Endothelial cell of hepatic sinusoid (primary cell): Measurements from ENCODE around the gene B4GALT2.

Experiments
- in situ Hi-C: cut with HindIII; loops from 2 replicates; pipeline ENCODE4 v1.10.0; 2017; ENCODE audit warnings: low sequenced_read_pairs

Gene B4GALT2

DNA sequence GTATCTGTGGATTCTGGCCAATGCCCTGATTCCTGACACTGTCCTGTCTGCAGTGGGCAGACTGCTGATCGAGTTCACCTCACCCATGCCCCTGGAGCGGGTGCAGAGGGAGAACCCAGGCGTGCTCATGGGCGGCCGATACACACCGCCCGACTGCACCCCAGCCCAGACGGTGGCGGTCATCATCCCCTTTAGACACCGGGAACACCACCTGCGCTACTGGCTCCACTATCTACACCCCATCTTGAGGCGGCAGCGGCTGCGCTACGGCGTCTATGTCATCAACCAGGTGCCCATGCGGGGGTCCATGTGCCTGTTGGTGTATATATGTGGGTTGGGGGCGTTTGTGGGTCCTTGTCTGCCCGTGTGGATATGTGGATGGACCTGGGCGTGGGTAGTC, 2.6 kb downstream of the B4GALT2 start:
- in situ Hi-C loops = no loop called here

DNA sequence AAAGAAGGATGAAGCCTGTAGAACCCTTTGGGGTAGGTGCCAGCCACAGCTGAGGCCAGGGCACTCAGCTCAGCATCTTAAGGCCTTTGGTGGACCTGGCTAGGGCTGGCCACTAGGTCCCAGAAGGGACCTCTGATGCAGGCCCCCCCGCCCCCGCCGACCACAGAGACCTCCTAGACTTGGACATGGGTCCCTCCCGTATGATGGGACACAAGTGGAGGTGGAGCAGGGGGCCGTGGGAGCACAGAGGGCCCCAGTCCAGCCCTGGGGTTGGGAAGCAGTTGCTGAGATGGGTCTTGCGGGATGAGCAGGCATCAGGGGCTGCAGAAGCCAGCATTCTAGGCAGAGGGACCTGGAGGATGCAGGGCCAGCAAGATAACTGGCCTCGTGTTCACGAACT, 3.2 kb downstream of the B4GALT2 start:
- in situ Hi-C loops = no loop called here

DNA sequence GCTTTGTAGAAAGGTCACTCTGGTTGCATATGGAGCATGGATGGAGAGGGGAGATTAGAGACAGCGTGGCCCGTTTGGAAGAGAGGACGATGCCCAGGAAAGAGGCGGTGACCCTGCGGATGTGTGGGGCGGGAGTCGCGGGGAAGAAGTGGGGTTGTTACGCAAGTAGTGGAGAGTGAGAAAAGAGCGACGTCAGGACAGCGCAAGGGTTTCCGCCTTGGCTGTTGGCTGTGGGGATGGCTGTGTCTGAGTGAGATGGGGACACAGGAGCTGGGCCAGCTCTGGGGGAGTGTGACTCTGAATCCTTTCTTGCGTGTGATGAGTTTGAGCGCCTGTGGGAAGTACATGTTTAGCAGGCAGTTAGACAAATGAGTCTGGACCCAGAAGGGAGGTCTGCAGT, 3.8 kb downstream of the B4GALT2 start:
- in situ Hi-C loops = no loop called here

DNA sequence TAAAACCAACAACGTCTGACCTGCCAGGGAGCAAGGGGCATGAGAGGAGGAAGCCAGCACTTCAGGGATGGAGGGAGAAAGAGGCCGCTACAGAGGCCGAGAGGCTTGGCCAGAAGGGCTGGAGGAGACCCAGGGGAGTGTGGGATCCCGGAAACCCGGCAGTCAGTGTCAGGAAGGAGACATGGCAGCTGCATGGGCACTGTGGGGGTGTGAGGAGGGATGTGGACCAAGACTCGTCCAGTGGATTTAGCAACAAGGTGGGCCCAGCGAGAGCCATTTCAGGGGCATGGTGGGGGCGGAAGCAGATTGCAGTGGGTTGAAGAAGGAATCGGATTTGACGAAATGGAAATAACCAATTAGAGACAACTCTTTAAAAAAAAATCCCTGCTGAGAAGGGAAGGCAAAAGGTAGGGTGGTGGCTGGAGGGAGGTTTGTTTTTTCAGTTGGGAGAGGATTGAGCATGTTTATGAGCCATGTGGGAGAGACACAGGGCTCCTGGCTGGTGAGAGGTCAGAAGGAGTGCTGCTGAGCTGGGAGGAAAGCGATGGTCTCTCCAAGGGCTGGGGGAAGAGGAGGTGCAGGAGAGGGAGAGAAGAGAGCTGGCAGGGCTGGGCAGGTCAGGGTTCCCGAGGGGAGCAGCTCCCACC, 4.4 kb downstream of the B4GALT2 start:
- in situ Hi-C loops = no loop called here

DNA sequence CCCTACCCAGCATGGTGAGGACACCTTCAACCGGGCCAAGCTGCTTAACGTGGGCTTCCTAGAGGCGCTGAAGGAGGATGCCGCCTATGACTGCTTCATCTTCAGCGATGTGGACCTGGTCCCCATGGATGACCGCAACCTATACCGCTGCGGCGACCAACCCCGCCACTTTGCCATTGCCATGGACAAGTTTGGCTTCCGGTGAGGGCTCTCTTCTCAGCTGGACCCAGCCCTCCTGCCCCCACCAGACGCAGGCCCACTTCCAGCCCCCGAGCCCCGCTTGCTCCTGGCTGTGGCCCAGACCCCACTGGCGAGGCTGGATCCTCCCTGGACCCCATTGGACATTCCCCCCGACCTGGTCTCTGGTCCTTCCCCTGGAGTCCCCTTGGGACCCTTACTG, 5.8 kb downstream of the B4GALT2 start:
- in situ Hi-C loops = no loop called here

DNA sequence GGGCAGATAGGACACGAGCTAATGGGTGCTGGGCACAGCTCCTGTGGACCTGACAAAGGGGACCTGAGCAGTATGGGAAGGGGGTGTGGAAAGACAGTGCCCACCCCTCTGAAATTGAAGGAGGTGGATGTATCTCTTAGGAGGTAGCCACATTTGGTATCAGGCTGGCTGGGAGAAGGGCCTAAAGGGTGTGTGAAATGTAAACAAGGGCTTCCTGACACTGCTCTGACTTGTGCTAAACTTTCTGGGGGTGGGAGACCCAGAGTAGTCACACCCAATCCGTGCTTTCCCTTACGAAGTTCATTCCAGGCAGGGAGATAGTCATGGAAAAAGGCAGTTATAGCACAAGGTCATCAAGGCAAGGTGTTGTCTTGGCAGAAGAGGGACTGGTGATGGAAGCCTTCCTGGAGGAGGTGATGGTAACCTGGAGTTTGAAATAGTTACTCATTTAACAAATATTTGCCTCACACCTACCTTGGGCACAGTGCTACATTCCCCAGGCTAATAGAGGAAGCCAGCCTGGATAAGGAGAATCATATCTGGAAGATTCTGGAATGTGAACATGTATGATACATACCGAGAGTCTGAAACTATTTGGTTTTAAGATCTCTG, 7.1 kb downstream of the B4GALT2 start:
- in situ Hi-C loops = no loop called here

DNA sequence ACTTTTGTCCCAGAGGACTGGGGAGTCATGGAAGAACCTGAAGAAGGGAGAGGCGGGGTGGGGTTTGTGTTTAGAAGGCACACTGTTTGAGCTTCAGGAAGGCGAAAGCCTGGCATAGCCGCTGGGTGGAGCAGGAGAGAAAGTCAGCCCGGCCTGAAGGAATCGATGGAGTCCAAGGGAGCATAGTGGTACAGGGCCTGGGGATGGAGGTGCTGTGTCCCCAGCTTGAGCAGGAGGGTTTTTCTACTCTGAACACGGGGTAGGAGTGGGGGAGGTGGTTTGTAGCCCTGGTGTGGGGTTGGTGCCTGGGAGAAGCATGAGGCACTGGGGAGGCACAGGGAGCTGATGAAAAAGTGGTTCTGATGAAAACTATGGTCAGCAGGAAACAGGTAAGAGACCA, 7.7 kb downstream of the B4GALT2 start:
- in situ Hi-C loops = no loop called here

DNA sequence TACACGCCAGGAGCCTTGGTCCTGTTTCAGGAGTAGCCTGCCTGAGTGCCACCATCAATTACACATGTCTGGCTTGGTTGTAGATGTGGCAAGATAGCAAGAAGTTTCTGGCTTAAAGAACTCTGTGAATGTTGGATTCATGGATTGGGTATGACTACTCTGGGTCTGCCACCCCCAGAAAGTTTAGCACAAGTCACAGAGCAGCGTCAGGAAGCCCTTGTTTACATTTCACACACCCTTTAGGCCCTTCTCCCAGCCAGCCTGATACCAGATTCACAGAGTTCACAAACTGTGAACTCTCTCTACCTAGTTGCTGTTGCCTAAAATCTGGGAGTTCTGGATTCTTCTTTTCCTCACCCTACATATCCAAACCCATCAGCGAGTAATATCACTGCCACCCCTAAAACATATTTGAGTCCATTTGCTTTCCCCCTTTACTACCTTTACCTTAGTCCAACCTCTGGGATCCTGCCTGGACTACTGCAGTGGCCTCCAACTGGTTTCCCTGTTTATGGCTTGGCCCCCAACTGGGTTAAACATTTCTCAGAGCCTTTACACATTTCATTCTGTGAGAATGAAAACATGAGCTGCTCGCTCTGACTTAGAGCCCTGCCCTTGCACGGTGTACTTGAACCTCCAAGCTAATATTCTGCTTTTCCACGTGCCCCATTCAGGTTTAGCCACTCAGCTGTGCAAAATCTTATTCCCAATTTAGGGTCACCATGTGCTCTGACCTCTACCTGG, 8.3 kb downstream of the B4GALT2 start:
- in situ Hi-C loops = no loop called here

DNA sequence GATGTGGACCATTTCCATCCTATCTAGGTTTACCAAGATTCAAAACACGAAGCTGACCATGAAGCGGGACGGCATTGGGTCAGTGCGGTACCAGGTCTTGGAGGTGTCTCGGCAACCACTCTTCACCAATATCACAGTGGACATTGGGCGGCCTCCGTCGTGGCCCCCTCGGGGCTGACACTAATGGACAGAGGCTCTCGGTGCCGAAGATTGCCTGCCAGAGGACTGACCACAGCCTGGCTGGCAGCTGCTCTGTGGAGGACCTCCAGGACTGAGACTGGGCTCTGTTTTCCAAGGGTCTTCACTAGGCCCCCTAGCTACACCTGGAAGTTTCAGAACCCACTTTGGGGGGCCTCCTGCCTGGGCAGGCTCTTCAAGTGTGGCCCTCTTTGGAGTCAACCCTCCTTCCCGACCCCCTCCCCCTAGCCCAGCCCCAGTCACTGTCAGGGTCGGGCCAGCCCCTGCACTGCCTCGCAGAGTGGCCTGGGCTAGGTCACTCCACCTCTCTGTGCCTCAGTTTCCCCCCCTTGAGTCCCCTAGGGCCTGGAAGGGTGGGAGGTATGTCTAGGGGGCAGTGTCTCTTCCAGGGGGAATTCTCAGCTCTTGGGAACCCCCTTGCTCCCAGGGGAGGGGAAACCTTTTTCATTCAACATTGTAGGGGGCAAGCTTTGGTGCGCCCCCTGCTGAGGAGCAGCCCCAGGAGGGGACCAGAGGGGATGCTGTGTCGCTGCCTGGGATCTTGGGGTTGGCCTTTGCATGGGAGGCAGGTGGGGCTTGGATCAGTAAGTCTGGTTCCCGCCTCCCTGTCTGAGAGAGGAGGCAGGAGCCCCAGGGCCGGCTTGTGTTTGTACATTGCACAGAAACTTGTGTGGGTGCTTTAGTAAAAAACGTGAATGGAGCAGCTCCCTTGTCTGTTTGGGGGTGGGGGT, 11.5 kb downstream of the B4GALT2 start:
- in situ Hi-C loops = loop anchor here (5.0 kb wide), 2 partner anchors 38 to 82 kb away; no protein-coding TSS in a partner anchor

DNA sequence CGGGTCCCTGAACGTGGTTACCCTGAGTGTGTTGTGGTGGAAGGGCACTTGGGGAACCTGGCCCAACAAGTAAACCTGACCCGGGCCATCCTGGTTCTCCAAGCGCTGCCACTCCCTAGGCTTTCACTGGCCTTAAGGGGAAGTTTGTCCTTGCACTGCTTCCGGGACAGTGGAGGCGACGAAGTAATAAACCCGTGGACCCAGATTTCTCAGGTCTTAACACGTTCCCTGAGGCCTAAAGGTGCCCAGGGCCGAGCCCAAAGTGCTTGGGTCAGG, 12.1 kb downstream of the B4GALT2 start:
- in situ Hi-C loops = loop anchor here (5.0 kb wide), 2 partner anchors 39 to 81 kb away; no protein-coding TSS in a partner anchor

DNA sequence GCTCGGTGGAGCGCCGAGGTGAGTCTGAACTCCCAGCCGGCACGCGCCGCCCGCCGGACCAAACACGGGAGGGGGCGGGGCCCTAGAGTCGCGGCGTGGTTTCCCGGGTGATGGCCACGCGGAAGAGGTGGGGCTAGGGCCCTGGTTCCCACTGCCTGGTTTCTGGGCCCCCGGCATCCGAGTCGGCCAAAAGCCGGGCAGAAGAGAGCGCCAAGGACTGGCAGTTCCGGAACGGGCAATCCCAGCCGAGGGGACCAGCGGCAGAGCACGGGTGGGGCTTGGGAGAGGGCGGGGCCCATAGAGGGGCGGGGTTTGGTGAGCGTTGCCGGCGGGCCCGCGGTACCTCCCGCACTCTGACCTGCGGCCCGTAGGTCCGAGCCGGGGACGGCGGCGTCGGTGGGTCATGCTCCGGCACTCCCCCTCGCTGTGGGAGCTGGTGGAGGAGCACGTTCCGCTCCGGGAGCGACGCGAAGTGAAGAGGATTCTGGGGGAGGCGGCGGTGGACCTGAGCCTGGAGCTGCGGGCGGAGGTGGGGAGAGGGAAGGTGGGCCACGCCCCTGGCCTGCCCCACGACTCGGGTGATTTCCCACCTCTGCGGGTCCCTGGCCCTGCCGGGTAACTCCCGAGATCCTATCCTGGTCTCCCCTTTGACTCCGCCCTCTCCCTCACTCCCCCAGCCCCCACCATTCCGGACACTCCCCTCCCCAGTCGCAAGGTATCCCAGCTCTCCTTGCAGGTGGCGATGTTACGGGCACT, 12.6 kb downstream of the B4GALT2 start, which contains the start of gene CCDC24:
Gene CCDC24, plus strand, starts transcription at position 124 of the 756 bp plus-strand sequence. Its CDS starts 280 bp downstream, at position 404.
- in situ Hi-C loops = loop anchor here (5.0 kb wide), 2 partner anchors 39 to 81 kb away; no protein-coding TSS in a partner anchor

DNA sequence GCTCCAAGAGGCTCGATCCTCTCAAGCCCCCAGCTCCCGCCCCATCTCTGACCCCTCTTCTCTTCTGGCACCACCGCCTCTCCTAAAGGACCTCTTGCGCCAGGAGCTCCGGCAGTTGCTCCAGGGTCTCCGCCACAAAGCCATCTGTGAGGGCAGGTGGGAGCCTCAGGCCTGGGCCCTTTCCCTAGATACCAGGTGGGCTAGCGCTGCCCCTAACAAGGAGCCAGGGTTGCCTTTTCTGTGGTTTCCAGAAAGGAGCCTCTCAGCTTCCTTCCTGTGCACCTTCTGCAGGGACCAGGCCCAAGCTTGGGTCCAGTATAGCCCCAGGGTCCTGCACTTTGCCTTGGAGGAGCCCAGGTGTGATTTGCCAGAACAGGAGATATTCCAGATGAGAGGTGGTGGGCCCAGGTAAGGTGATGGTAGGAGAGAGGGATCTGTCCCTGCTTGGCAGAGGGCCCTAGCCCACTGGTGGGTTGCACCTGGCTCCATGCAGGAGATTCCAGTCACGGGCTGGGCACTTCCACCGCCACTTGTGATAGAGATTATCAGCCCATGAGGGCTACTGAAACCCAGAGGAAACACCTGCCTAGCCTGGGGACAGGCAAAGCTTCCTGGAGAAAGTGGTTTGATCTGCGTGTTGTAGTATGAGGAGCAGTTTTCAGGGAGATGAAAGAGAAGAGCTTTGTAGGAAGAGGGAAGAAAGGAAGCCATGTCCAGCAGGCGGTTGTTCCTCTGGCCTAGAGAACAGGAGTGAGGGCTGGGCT, 13.4 kb downstream of the B4GALT2 start:
- in situ Hi-C loops = loop anchor here (5.0 kb wide), 2 partner anchors 40 to 80 kb away; no protein-coding TSS in a partner anchor

DNA sequence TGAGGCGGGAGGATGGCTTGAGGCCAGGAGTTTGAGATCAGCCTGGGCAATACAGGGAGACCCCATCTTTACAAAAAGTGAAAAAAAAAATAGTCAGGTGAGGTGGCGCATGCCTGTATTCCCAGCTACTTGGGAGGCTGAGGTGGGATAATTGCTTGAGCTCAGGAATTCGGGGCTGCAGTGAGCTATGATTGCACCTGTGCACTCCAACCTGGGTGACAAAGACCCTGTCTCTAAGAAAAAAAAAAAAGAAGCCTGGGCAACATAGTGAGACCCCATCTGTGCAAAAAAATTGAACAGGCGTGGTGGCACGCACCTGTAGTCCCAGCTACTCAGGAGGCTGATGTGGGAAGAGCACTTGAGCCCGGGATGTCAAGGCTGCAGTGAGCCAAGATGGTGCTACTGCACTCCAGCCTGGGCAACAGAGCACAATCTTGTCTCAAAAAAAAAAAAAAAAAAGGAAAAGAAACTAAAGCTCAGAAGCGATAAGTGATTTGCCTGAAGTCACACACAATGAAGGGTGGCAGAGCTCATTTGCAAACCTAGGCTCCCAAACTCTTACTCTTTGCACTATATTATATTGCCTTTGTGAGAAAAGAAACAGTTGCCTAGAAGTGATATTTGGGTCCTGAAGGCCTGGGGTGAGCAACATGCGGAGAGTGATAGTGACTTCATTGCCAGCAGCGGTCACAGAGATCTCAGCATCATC, 14.3 kb downstream of the B4GALT2 start:
- in situ Hi-C loops = loop anchor here (5.0 kb wide), 2 partner anchors 41 to 79 kb away; no protein-coding TSS in a partner anchor

DNA sequence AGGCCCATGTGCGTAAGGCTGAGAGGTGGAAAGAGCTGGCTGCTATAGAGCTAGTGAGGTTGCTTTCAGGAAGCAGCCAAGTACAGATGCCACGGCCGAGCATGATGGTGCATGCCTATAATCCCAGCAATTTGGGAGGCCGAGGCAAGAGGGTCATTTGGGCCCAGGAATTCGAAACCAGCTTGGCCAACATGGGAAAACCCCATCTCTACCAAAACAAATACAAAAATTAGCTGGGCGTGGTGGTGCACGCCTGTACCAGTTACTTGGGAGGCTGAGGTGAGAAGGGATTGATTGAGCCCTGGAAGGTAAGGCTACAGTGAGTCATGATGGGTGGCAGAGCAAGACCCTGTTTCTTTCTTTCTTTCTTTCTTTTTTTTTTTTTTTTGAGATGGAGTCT, 15.1 kb downstream of the B4GALT2 start:
- in situ Hi-C loops = loop anchor here (5.0 kb wide), 2 partner anchors 42 to 78 kb away; no protein-coding TSS in a partner anchor

DNA sequence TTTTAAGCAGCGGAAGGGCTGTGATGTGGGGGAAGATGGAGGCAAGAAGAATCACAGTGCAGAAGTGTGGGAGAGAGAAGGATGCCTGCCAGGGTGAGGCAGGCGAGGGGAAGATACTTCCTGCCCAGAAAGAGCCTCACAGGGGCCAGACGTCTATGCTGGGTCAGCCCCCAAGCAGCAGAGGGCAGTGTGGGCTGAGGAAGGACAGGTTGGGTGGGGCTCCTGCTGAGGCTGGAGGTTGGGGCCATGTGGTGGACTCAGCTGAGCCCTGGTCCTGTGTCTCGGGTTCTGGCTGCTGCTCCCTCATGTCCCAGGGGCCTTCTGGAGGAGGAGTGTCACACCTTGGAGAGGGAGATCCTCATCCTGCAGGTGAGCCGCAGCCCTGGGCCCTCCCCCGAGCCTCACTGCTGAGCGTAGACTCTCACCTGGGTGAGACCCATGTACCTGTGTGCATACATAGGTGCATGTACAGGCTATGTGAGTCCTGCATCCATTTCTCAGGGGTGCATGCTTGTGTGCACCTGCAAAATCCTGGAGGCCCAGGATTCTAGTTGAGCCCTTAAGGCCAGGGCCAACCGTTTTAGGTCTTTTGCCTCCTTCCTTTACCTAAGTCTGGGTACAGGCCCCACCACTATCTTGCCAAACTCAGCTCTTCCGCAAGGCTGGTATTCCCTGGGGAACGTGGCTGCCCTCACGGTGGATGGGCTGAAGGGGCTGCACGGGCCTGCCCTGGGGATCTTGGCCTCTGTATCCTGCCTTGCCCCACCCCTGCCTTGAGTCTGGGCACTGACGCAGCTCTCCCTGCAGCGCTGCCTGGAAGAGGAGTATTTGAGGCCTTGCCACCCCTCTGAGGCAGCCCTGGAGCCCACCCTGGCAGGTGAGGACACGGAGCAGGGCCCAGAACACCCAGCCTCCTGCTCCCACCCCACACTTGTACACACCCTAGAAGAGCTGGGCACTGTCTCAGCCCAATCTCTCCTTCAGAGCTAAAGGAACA, 16.1 kb downstream of the B4GALT2 start:
- in situ Hi-C loops = loop anchor here (5.0 kb wide), 2 partner anchors 43 to 77 kb away; no protein-coding TSS in a partner anchor

DNA sequence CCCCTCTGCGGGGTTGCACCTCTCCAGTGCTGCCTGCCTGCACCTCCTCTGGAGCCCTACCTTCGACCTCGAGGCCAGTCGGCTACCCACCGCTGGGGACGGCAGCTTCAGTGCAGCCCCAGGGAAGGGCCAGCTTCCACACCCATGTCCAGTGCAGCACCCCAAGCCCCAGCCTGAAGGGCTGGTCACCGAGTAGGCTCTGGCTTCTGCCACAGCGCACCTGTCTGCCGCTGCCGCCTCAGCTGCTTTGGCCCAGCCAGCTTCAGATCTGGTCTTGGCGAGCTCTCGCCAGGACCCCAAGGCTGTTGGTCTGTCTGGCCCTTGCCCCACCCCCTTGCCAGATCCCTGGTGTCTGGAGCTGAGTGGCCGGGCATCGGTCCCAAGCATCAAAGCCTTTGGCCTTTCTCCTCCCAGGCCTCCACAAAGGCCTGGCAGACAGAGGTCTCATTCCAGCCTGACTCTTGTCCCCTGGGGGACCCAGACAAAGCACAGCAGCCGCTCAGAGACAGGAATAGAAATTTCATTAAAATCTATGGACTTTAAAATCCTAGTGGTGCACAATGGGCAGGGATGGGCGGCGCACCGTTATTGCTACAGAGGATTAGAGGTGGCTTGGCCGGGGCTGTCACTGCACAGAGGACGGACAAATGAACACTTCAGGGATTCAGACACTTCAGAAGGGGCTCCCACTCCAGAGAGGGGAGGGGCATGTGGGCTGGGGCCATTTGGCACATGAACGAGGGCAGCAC, 17.1 kb downstream of the B4GALT2 start:
- in situ Hi-C loops = no loop called here

DNA sequence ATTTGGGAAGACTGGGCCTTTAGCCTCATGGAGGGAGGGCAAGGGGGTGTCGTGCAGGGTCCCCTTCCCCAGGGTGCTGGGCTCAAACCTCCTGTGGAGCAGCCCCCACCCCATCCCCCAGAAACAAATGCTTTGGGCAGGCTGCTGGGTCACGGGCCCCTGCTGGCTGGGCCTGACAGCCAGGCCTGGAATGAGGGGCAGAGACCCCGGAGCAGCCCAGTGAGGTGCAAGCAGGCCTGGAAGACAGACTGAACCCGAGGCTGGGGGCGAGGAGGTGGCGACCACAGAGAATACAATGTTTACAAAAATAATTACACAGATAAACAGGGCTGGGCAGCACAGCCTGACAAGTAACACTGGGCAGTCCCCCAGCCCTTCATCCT, 17.7 kb downstream of the B4GALT2 start:
- in situ Hi-C loops = no loop called here
